SIG-M5 (cell line): ENCODE measurements around the gene SLC22A12.
"Not testable (repeated sequence)": the region's sequence is repeated elsewhere in the genome, so short reads cannot be mapped to it uniquely, and the experiment has no call there.

ENCODE experiments used
- DNase-seq: peaks from one replicate; lab custom pipeline; 2025; lab: John Stamatoyannopoulos, UW

The SLC22A12 gene

GRCh38 chr11:64590763-64591221 lies at the start of gene SLC22A12:
TSS of gene SLC22A12 (plus strand) at chr11:64591220. CDS start at chr11:64591557, 337 bp downstream.
- DNase-seq = no peak

- DNase-seq = no peak
Observed at GRCh38 chr11:64542172-64543125, 48.6 kb upstream of the SLC22A12 start.

GRCh38 chr11:64543818-64544217 lies 47.2 kb upstream of the SLC22A12 start:
- DNase-seq = no peak

GRCh38 chr11:64544616-64545296 lies 46.3 kb upstream of the SLC22A12 start:
- no peak for DNase-seq

GRCh38 chr11:64545619-64546018 lies 45.4 kb upstream of the SLC22A12 start:
- DNase-seq = no peak

- DNase-seq = no peak
Observed at GRCh38 chr11:64546176-64546575, 44.8 kb upstream of the SLC22A12 start.

GRCh38 chr11:64546600-64546999 lies 44.4 kb upstream of the SLC22A12 start:
- DNase-seq = no peak

- no peak for DNase-seq
Observed at GRCh38 chr11:64549969-64550368, 41.1 kb upstream of the SLC22A12 start.

GRCh38 chr11:64553554-64554201 lies 37.3 kb upstream of the SLC22A12 start:
- no peak for DNase-seq

GRCh38 chr11:64556044-64556720 lies 34.8 kb upstream of the SLC22A12 start:
- no peak for DNase-seq

- no peak for DNase-seq
Observed at GRCh38 chr11:64556721-64557250, 34.2 kb upstream of the SLC22A12 start.

- no peak for DNase-seq
Observed at GRCh38 chr11:64558065-64558745, 32.8 kb upstream of the SLC22A12 start.

GRCh38 chr11:64558869-64559268 lies 32.2 kb upstream of the SLC22A12 start:
- no peak for DNase-seq

GRCh38 chr11:64559351-64560138 lies 31.5 kb upstream of the SLC22A12 start:
- no peak for DNase-seq

- DNase-seq = no peak
Observed at GRCh38 chr11:64560139-64560771, 30.8 kb upstream of the SLC22A12 start.

- no peak for DNase-seq
Observed at GRCh38 chr11:64560941-64561340, 30.1 kb upstream of the SLC22A12 start.

- DNase-seq = not testable (repeated sequence)
Observed at GRCh38 chr11:64561429-64561828, 29.6 kb upstream of the SLC22A12 start.

GRCh38 chr11:64561984-64562722 lies 28.9 kb upstream of the SLC22A12 start:
- DNase-seq = no peak
